SK-N-SH treated with all-trans-retinoic acid at 6 μM for 48 hours (cell line): ENCODE results near the gene DIP2C.

ENCODE experiments used
- OSR1 ChIP-seq: fragments of 250-450 bp; sonication (Bioruptor Pico); IDR thresholded peaks from 2 replicates; pipeline ENCODE4 v1.8.0; 2022; ENCODE audit warnings: moderate library complexity, mild to moderate bottlenecking, inconsistent platforms
- RARB ChIP-seq: fragments of 250-450 bp; sonication (Bioruptor Pico); IDR thresholded peaks from 2 replicates; pipeline ENCODE4 v1.8.0; 2021; ENCODE audit warnings: mild to moderate bottlenecking, moderate library complexity
- TCF4 ChIP-seq: fragments of 250-450 bp; sonication (Bioruptor Pico); IDR thresholded peaks from 2 replicates; pipeline ENCODE4 v1.8.0; 2021; ENCODE audit warnings: mild to moderate bottlenecking, moderate library complexity, borderline replicate concordance
- ZFP3 ChIP-seq: fragments of 250-450 bp; sonication (Bioruptor Pico); IDR thresholded peaks from 2 replicates; pipeline ENCODE4 v1.5.0; 2020; ENCODE audit warnings: mild to moderate bottlenecking, moderate library complexity
- ZNF565 ChIP-seq: fragments of 450-650 bp; formaldehyde crosslinking; conservative IDR thresholded peaks from 2 replicates; pipeline ENCODE4 v1.5.0; 2020; ENCODE audit warnings: low read depth, mild to moderate bottlenecking, moderate library complexity
- ZNF70 ChIP-seq: fragments of 450-650 bp; formaldehyde crosslinking; IDR thresholded peaks from 2 replicates; pipeline ENCODE4 v1.5.0; 2020; ENCODE audit warnings: mild to moderate bottlenecking, moderate library complexity
- ZNF8 ChIP-seq: fragments of 450-650 bp; formaldehyde crosslinking; IDR thresholded peaks from 2 replicates; pipeline ENCODE4 v1.5.0; 2020; ENCODE audit warnings: mild to moderate bottlenecking, moderate library complexity
- TF ChIP-seq, protein P1 (sequence below): fragments of 250-450 bp; sonication (Bioruptor Pico); IDR thresholded peaks from 2 replicates; pipeline ENCODE4 v1.5.0; 2020; ENCODE audit warnings: mild to moderate bottlenecking, moderate library complexity
- TF ChIP-seq, protein P2 (sequence below): fragments of 250-450 bp; sonication (Bioruptor Pico); IDR thresholded peaks from 2 replicates; pipeline ENCODE4 v1.8.0; 2020; ENCODE audit warnings: mild to moderate bottlenecking, moderate library complexity, borderline replicate concordance
- TF ChIP-seq, protein P3 (sequence below): fragments of 250-450 bp; sonication (Bioruptor Pico); IDR thresholded peaks from 2 replicates; pipeline ENCODE4 v1.5.1; 2020; ENCODE audit warnings: low read depth, mild to moderate bottlenecking, moderate library complexity

DNA sequence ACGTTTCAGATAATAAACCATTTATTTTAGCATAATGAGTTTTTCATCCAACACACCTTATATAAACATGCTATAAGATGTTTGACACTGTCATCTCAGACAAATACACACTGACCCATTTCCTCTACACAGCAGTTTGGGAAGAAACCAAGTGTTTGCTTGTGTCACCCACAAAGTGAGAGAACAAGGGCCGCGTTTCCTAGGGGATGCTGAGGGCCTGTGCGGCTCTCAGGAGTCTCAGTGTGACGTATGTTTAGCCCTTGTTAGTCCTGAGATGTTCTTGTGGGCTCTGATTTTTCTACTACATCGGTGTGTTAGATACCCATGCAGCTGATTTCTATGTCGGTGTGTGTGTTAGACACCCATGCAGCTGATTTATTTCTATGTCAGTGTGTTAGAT is 266.3 kb downstream of the DIP2C start:
- TF ChIP-seq ZFP3 = no peak
- TF ChIP-seq, protein P1, sequence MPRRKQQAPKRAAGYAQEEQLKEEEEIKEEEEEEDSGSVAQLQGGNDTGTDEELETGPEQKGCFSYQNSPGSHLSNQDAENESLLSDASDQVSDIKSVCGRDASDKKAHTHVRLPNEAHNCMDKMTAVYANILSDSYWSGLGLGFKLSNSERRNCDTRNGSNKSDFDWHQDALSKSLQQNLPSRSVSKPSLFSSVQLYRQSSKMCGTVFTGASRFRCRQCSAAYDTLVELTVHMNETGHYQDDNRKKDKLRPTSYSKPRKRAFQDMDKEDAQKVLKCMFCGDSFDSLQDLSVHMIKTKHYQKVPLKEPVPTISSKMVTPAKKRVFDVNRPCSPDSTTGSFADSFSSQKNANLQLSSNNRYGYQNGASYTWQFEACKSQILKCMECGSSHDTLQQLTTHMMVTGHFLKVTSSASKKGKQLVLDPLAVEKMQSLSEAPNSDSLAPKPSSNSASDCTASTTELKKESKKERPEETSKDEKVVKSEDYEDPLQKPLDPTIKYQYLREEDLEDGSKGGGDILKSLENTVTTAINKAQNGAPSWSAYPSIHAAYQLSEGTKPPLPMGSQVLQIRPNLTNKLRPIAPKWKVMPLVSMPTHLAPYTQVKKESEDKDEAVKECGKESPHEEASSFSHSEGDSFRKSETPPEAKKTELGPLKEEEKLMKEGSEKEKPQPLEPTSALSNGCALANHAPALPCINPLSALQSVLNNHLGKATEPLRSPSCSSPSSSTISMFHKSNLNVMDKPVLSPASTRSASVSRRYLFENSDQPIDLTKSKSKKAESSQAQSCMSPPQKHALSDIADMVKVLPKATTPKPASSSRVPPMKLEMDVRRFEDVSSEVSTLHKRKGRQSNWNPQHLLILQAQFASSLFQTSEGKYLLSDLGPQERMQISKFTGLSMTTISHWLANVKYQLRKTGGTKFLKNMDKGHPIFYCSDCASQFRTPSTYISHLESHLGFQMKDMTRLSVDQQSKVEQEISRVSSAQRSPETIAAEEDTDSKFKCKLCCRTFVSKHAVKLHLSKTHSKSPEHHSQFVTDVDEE (CRISPR knock-in tag) = no peak
- TF ChIP-seq, protein P2, sequence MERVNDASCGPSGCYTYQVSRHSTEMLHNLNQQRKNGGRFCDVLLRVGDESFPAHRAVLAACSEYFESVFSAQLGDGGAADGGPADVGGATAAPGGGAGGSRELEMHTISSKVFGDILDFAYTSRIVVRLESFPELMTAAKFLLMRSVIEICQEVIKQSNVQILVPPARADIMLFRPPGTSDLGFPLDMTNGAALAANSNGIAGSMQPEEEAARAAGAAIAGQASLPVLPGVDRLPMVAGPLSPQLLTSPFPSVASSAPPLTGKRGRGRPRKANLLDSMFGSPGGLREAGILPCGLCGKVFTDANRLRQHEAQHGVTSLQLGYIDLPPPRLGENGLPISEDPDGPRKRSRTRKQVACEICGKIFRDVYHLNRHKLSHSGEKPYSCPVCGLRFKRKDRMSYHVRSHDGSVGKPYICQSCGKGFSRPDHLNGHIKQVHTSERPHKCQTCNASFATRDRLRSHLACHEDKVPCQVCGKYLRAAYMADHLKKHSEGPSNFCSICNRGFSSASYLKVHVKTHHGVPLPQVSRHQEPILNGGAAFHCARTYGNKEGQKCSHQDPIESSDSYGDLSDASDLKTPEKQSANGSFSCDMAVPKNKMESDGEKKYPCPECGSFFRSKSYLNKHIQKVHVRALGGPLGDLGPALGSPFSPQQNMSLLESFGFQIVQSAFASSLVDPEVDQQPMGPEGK (CRISPR knock-in tag) = no peak
- no peak for TF ChIP-seq ZNF565 (CRISPR knock-in tag)
- TF ChIP-seq TCF4 (CRISPR knock-in tag) = no peak
- TF ChIP-seq, protein P3, sequence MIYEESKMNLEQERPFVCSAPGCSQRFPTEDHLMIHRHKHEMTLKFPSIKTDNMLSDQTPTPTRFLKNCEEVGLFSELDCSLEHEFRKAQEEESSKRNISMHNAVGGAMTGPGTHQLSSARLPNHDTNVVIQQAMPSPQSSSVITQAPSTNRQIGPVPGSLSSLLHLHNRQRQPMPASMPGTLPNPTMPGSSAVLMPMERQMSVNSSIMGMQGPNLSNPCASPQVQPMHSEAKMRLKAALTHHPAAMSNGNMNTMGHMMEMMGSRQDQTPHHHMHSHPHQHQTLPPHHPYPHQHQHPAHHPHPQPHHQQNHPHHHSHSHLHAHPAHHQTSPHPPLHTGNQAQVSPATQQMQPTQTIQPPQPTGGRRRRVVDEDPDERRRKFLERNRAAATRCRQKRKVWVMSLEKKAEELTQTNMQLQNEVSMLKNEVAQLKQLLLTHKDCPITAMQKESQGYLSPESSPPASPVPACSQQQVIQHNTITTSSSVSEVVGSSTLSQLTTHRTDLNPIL (CRISPR knock-in tag) = no peak
- no peak for TF ChIP-seq ZNF70 (CRISPR knock-in tag)
- TF ChIP-seq ZNF8 (CRISPR knock-in tag) = no peak
- no peak for TF ChIP-seq OSR1 (CRISPR knock-in tag)
- no peak for TF ChIP-seq RARB
